ENCODE measurements around the gene ATP2B3. TPM values are rescaled to one million over a fixed set of nuclear protein-coding genes. Genes with fewer than 3 reads are reported as not detected.

Gene ATP2B3
- polyA plus RNA-seq, 1 donor from 2014 or later, result 5.3 TPM

- H3F3A ChIP-seq (ENCODE audit: insufficient read depth, low read length, poor library complexity, severe bottlenecking), result no peaks in the 10 kb centered on the region
- no peak overlapping the region for H2AFZ ChIP-seq (ENCODE audit: low read depth, low read length)
- H3K36me3 ChIP-seq (ENCODE audit: insufficient read depth, low read length), result no peaks in the 10 kb centered on the region
- no peaks in the 10 kb centered on the region for H3K79me2 ChIP-seq (replicated peaks; ENCODE audit: insufficient read depth, low read length)
- H4K20me1 ChIP-seq (ENCODE audit: insufficient read depth), result no peaks in the 10 kb centered on the region
- no peak overlapping the region for H3K27ac ChIP-seq (ENCODE audit: low read length)
- H3K9me2 ChIP-seq (ENCODE audit: insufficient read depth, low read length), result no peaks in the 10 kb centered on the region
- peaks cover 14% of the 10 kb centered on the region for H3K27me3 ChIP-seq (ENCODE audit: insufficient read depth, low read depth, low read length)
- no peak overlapping the region for H3K4me2 ChIP-seq (ENCODE audit: low read length)
- H3K4me3 ChIP-seq (ENCODE audit: low read length), result no peak overlapping the region
- H3K9me3 ChIP-seq (ENCODE audit: low read length), result no peaks in the 10 kb centered on the region
- no peak overlapping the region for H3K9ac ChIP-seq (ENCODE audit: low read length)
- TF ChIP-seq CTCF (IDR thresholded peaks at IDR 0.05; ENCODE audit: poor library complexity, severe bottlenecking), result no peak
- no peak for TF ChIP-seq REST (IDR thresholded peaks at IDR 0.05; ENCODE audit: borderline replicate concordance)
- TF ChIP-seq MXI1 (conservative IDR thresholded peaks at IDR 0.05; ENCODE audit: poor library complexity, severe bottlenecking), result no peak
- TF ChIP-seq RAD21 (conservative IDR thresholded peaks at IDR 0.05), result no peak
- no peak for TF ChIP-seq EZH2 (IDR thresholded peaks at IDR 0.05; ENCODE audit: borderline replicate concordance, insufficient read depth, low read length, poor library complexity, severe bottlenecking)
- TF ChIP-seq TAF1 (IDR thresholded peaks at IDR 0.05; ENCODE audit: low read depth), result no peak
- no peak for TF ChIP-seq SMC3 (conservative IDR thresholded peaks at IDR 0.05; ENCODE audit: poor library complexity)
- no peak for TF ChIP-seq EP300 (conservative IDR thresholded peaks at IDR 0.05; ENCODE audit: poor library complexity, severe bottlenecking)
- no peak for TF ChIP-seq POLR2AphosphoS5 (IDR thresholded peaks at IDR 0.05)
These were observed 3.0 kb downstream of the ATP2B3 start for GRCh38 chrX:153520287-153520917.

- Histone ChIP-seq H3K79me2 (replicated peaks; ENCODE audit: insufficient read depth, low read length) (no peaks in the 10 kb centered on the region), H3K9me3 (ENCODE audit: low read length) (no peaks in the 10 kb centered on the region), H3K27me3 (ENCODE audit: insufficient read depth, low read depth, low read length) (peaks cover 12% of the 10 kb centered on the region), H4K20me1 (ENCODE audit: insufficient read depth) (no peaks in the 10 kb centered on the region), H3K27ac (ENCODE audit: low read length) (no peak overlapping the region), H2AFZ (ENCODE audit: low read depth, low read length) (no peak overlapping the region), H3K9me2 (ENCODE audit: insufficient read depth, low read length) (no peaks in the 10 kb centered on the region), H3F3A (ENCODE audit: insufficient read depth, low read length, poor library complexity, severe bottlenecking) (no peaks in the 10 kb centered on the region), H3K4me2 (ENCODE audit: low read length) (no peak overlapping the region), H3K36me3 (ENCODE audit: insufficient read depth, low read length) (no peaks in the 10 kb centered on the region), H3K9ac (ENCODE audit: low read length) (no peak overlapping the region), H3K4me3 (ENCODE audit: low read length) (no peak overlapping the region)
- TF ChIP-seq POLR2AphosphoS5 (IDR thresholded peaks at IDR 0.05) (no peak), TAF1 (IDR thresholded peaks at IDR 0.05; ENCODE audit: low read depth) (no peak), SMC3 (conservative IDR thresholded peaks at IDR 0.05; ENCODE audit: poor library complexity) (no peak), MXI1 (conservative IDR thresholded peaks at IDR 0.05; ENCODE audit: poor library complexity, severe bottlenecking) (no peak), RAD21 (conservative IDR thresholded peaks at IDR 0.05) (no peak), EP300 (conservative IDR thresholded peaks at IDR 0.05; ENCODE audit: poor library complexity, severe bottlenecking) (no peak), REST (IDR thresholded peaks at IDR 0.05; ENCODE audit: borderline replicate concordance) (no peak)
These were observed 3.6 kb downstream of the ATP2B3 start for GRCh38 chrX:153521034-153521433.

Measured in neural cell (in vitro differentiated cells).